Measurements from ENCODE around the gene BBS10.

Gene BBS10

GRCh38 chr12:76356071-76356470, 7.9 kb upstream of the BBS10 start:
- FAIRE-seq, result no peak
- DNase-seq (ENCODE audit: insufficient read length, low spot score), result no peak
- no peak for TF ChIP-seq CTCF (IDR thresholded peaks at IDR 0.05; ENCODE audit: insufficient read depth, missing control alignments)

DNA sequence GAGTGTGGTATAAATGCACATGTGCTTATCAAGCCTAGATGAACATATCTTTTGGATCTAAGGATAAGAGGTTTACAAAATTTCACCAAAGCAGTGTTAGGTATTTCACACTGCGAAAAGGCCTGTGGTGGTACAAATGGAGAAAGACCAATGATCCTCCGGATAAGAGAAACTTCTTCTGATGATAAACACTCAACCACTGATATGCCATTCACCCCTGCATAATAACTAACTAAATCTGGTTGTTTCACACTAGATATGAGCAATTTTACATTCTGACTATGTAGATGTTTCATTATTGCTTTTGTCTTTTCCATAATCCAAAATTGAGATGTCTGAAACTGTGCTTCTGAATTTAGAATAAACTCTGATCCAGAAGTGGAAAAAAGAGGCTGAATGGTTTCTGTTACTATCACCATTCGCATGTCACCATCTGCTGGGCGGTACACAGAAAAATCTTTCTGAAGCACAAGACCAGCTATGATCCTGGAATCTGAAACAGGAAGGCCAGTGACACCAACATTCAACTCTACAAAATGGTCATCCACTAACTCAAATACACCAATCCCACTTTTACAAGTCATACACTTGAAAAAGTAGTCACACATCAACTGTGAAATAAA, 1.3 kb downstream of the BBS10 start:
- no peak for DNase-seq (ENCODE audit: insufficient read length, low spot score)

DNA sequence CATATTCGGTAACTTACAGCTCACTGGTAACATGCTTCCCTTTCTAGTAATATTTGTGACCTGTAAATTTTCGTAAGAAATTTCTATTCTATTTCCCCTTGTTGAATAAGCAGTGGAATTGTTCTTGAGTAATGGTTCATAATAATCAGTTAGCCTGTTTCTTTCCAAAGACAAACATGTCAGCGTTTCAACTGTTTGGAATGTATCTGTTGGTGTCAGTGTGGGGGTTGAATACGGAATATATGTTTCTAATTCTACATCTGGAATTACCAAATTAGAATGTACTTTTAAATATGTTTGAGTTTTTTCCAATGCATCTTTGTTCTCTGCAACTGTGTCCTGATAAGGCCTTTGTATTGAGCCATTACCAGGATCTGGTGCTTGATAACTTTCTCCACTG, 2.0 kb downstream of the BBS10 start:
- FAIRE-seq, result no peak
- no peak for TF ChIP-seq CTCF (IDR thresholded peaks at IDR 0.05; ENCODE audit: insufficient read depth, missing control alignments)
- DNase-seq (ENCODE audit: insufficient read length, low spot score), result no peak

More for the DNA sequence above, 1.3 kb downstream of the BBS10 start:
- peak; percentile 55 for FAIRE-seq
- peak; percentile 43 for TF ChIP-seq CTCF (IDR thresholded peaks at IDR 0.05; ENCODE audit: insufficient read depth, missing control alignments)

DNA sequence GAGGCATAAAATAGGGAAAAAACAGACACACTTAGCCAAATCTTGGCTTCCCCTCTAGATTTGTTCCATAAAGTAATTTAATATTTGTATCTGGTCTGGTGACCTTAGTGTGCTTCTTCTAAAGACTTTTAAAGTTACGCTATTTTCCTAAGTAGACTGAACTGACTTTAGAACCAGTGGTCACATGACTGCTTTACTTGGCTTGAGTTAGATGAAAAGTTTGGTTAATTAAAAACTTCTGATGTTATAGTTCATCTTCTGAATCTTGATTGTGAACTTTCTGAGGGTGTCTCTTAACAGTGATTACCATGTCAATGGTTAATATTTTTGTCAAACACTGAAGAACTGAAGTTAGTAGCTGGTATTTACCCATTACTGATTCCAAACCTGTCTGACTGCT, 2.6 kb downstream of the BBS10 start:
- FAIRE-seq, result no peak
- no peak for TF ChIP-seq CTCF (IDR thresholded peaks at IDR 0.05; ENCODE audit: insufficient read depth, missing control alignments)
- DNase-seq (ENCODE audit: insufficient read length, low spot score), result no peak

GRCh38 chr12:76341436-76342030, 6.7 kb downstream of the BBS10 start:
- no peak for TF ChIP-seq CTCF (IDR thresholded peaks at IDR 0.05; ENCODE audit: insufficient read depth, missing control alignments)
- no peak for FAIRE-seq

GRCh38 chr12:76340680-76341435, 7.4 kb downstream of the BBS10 start:
- FAIRE-seq, result no peak
- TF ChIP-seq CTCF (IDR thresholded peaks at IDR 0.05; ENCODE audit: insufficient read depth, missing control alignments), result no peak
- no peak for DNase-seq (ENCODE audit: insufficient read length, low spot score)

More at GRCh38 chr12:76341436-76342030, 6.7 kb downstream of the BBS10 start:
- DNase-seq (ENCODE audit: insufficient read length, low spot score), result no peak

GRCh38 chr12:76337583-76337982, 10.6 kb downstream of the BBS10 start:
- no peak for FAIRE-seq
- DNase-seq (ENCODE audit: insufficient read length, low spot score), result no peak
- TF ChIP-seq CTCF (IDR thresholded peaks at IDR 0.05; ENCODE audit: insufficient read depth, missing control alignments), result no peak

Measured in D721Med (cell line).